ENCODE results near the gene SCART1. TPM values are rescaled to one million over a fixed set of nuclear protein-coding genes. Genes with fewer than 3 reads are reported as not detected.
"Not testable (repeated sequence)": the region's sequence is repeated elsewhere in the genome, so short reads cannot be mapped to it uniquely, and the experiment has no call there.

SCART1 gene
- total RNA-seq, 2 donors from 2014 or later = 2.2 to 10.1 TPM

GRCh38 chr10:133465191-133465949, 11.6 kb downstream of the SCART1 start:
- 34% methylated on average over 44 of the region's 55 CpGs for WGBS
- intact Hi-C loops (cut with DNase I) = no loop called here

GRCh38 chr10:133465950-133466474, 12.3 kb downstream of the SCART1 start:
- no peak for DNase-seq (ENCODE audit: low spot score)

More at GRCh38 chr10:133465191-133465949, 11.6 kb downstream of the SCART1 start:
- no peak overlapping the region for H3K27ac ChIP-seq
- TF ChIP-seq POLR2AphosphoS5 (IDR thresholded peaks at IDR 0.05) (no peak), POLR2A (IDR thresholded peaks at IDR 0.05) (no peak), CTCF (IDR thresholded peaks at IDR 0.05) (no peak)
- no peaks in the 10 kb centered on the region for H3K4me1 ChIP-seq (replicated peaks)
- DNase-seq (ENCODE audit: low spot score) = no peak
- no peaks in the 10 kb centered on the region for H3K36me3 ChIP-seq
- H3K9me3 ChIP-seq = no peaks in the 10 kb centered on the region
- no peak overlapping the region for H3K4me3 ChIP-seq
- H3K27me3 ChIP-seq (replicated peaks; ENCODE audit: insufficient read depth) = no peaks in the 10 kb centered on the region

GRCh38 chr10:133466683-133467275, 13.0 kb downstream of the SCART1 start:
- 93% methylated on average over 7 of the region's 7 CpGs for WGBS
- H3K4me1 ChIP-seq (replicated peaks) = no peaks in the 10 kb centered on the region
- no peak for TF ChIP-seq POLR2AphosphoS5 (IDR thresholded peaks at IDR 0.05)
- TF ChIP-seq POLR2A (IDR thresholded peaks at IDR 0.05) = no peak
- TF ChIP-seq CTCF (IDR thresholded peaks at IDR 0.05) = no peak
- no peaks in the 10 kb centered on the region for H3K27me3 ChIP-seq (replicated peaks; ENCODE audit: insufficient read depth)
- no peaks in the 10 kb centered on the region for H3K9me3 ChIP-seq
- H3K4me3 ChIP-seq = no peak overlapping the region
- H3K27ac ChIP-seq = no peak overlapping the region
- DNase-seq (ENCODE audit: low spot score) = no peak
- intact Hi-C loops (cut with DNase I) = no loop called here
- H3K36me3 ChIP-seq = no peaks in the 10 kb centered on the region

More at GRCh38 chr10:133465950-133466474, 12.3 kb downstream of the SCART1 start:
- no peak for TF ChIP-seq CTCF (IDR thresholded peaks at IDR 0.05)
- no peak for TF ChIP-seq POLR2A (IDR thresholded peaks at IDR 0.05)
- no peak for TF ChIP-seq POLR2AphosphoS5 (IDR thresholded peaks at IDR 0.05)
- H3K4me3 ChIP-seq = no peak overlapping the region
- H3K4me1 ChIP-seq (replicated peaks) = no peaks in the 10 kb centered on the region
- H3K27ac ChIP-seq = no peak overlapping the region
- intact Hi-C loops (cut with DNase I) = no loop called here
- H3K9me3 ChIP-seq = no peaks in the 10 kb centered on the region
- 92% methylated on average over 7 of the region's 7 CpGs for WGBS
- no peaks in the 10 kb centered on the region for H3K27me3 ChIP-seq (replicated peaks; ENCODE audit: insufficient read depth)
- no peaks in the 10 kb centered on the region for H3K36me3 ChIP-seq

GRCh38 chr10:133467286-133467911, 13.7 kb downstream of the SCART1 start:
- Histone ChIP-seq H3K4me3 (no peak overlapping the region), H3K9me3 (no peaks in the 10 kb centered on the region), H3K4me1 (replicated peaks) (no peaks in the 10 kb centered on the region), H3K27me3 (replicated peaks; ENCODE audit: insufficient read depth) (no peaks in the 10 kb centered on the region), H3K36me3 (no peaks in the 10 kb centered on the region), H3K27ac (no peak overlapping the region)
- 90% methylated on average over 14 of the region's 17 CpGs for WGBS
- intact Hi-C loops (cut with DNase I) = no loop called here
- no peak for TF ChIP-seq POLR2AphosphoS5 (IDR thresholded peaks at IDR 0.05)
- no peak for TF ChIP-seq POLR2A (IDR thresholded peaks at IDR 0.05)
- no peak for TF ChIP-seq CTCF (IDR thresholded peaks at IDR 0.05)
- no peak for DNase-seq (ENCODE audit: low spot score)

- H3K4me3 ChIP-seq; H3K9me3 ChIP-seq; H3K27me3 ChIP-seq (replicated peaks; ENCODE audit: insufficient read depth); H3K4me1 ChIP-seq (replicated peaks); intact Hi-C loops (cut with DNase I); DNase-seq (ENCODE audit: low spot score); H3K36me3 ChIP-seq; H3K27ac ChIP-seq: not testable (repeated sequence)
- 77% methylated on average over 3 of the region's 3 CpGs for WGBS
These were observed 15.5 kb downstream of the SCART1 start for GRCh38 chr10:133469205-133469604.

Data from prostate gland (tissue), 2 donors.